K562 (cell line): ENCODE results near the gene C19orf12. TPM values are rescaled to one million over a fixed set of nuclear protein-coding genes. Genes with fewer than 3 reads are reported as not detected.
A peak's percentile ranks its signal among the peaks of the same experiment; 100 is the strongest.

Experiments used
- CHD1 ChIP-seq: fragments of 200-600 bp; sonication (generic); IDR thresholded peaks from one replicate; pipeline ENCODE4 v1.6.1; 2012; ENCODE audit warnings: mild to moderate bottlenecking, moderate library complexity, low read length, inconsistent platforms
- FOXK1 ChIP-seq: sonication (generic); formaldehyde crosslinking; IDR thresholded peaks from 2 replicates; pipeline ENCODE4 v1.8.0; 2022; ENCODE audit warnings: missing genetic modification reagents, mild to moderate bottlenecking, borderline replicate concordance
- GATA2 ChIP-seq: sonication (generic); formaldehyde crosslinking; IDR thresholded peaks from 2 replicates; pipeline ENCODE4 v1.4.0; 2020; ENCODE audit warnings: mild to moderate bottlenecking, missing genetic modification reagents
- KDM4B ChIP-seq, 2 experiments: fragments of 450-650 bp in 1 of 2; sonication (generic) in 1 of 2; IDR thresholded peaks; 2 replicates each; pipeline ENCODE4 v1.6.1; 2016 to 2017; ENCODE audit warnings: borderline replicate concordance in 2 of 2, antibody characterized with exemption in 1 of 2, low read depth in 1 of 2, mild to moderate bottlenecking in 1 of 2
- MEF2D ChIP-seq: conservative IDR thresholded peaks from 2 replicates; pipeline ENCODE4 v1.6.1; 2016; ENCODE audit warnings: low read depth, missing genetic modification characterization, missing compliant biosample characterization
- MYC ChIP-seq, 2 experiments: fragments of 250-450 bp in 1 of 2; sonication (Bioruptor Pico) in 1 of 2; IDR thresholded peaks; 2 replicates each; pipeline versions ENCODE4 v1.5.1 to v1.6.1; 2012 to 2021; ENCODE audit warnings: low read depth in 2 of 2, borderline replicate concordance in 1 of 2, improper control_type of control experiment in 1 of 2, low read length in 1 of 2, mild to moderate bottlenecking in 1 of 2, moderate library complexity in 1 of 2
- SMAD3 ChIP-seq: fragments of 450-650 bp; formaldehyde crosslinking; conservative IDR thresholded peaks from 2 replicates; pipeline ENCODE4 v1.4.0; 2020; ENCODE audit warnings: mild to moderate bottlenecking
- ZKSCAN3 ChIP-seq: fragments of 250-450 bp; sonication (Bioruptor Pico); IDR thresholded peaks from 2 replicates; pipeline ENCODE4 v1.4.0; 2020
- ZNF12 ChIP-seq: sonication (generic); formaldehyde crosslinking; IDR thresholded peaks from 2 replicates; pipeline ENCODE4 v1.4.0; 2020; ENCODE audit warnings: mild to moderate bottlenecking, missing genetic modification reagents
- polyA plus RNA-seq, 8 experiments: library from polyadenylated mRNA; depleted of rRNA in 4 of 8; stranded (reverse) in 5 of 8; unstranded in 3 of 8; fragments of >200 nt; fragmentation: Nextera tagmentation in 2 of 8; fragmentation: Illumina TruSeq in 1 of 8; extraction: Ambion mirVana in 2 of 8; extraction: Trizol in 1 of 8; gene quantifications; 2 replicates each; pipeline versions ENCODE4 v1.2.1 to v1.2.3, GENCODE V29; 2011 to 2014; ENCODE audit warnings: inconsistent platforms in 1 of 8, missing spikeins in 1 of 8
- total RNA-seq, 7 experiments: library from RNA; depleted of rRNA in 6 of 7; stranded (reverse); fragments of >200 nt in 6 of 7; fragmentation: Illumina TruSeq in 2 of 7; extraction: Trizol in 2 of 7; gene quantifications; 2 replicates each; pipeline versions ENCODE4 v1.2.1 to v1.2.3, GENCODE V29; 2011 to 2021; ENCODE audit warnings: low replicate concordance in 1 of 7
- TF ChIP-seq, protein P1 (sequence below), 3 experiments: fragments of 200-800 bp in 1 of 3; fragments of 250-450 bp in 1 of 3; fragments of 450-650 bp in 1 of 3; sonication (Bioruptor Pico) in 1 of 3; sonication (Bioruptor generic) in 1 of 3; formaldehyde crosslinking in 1 of 3; IDR thresholded peaks; 2 replicates each; pipeline versions ENCODE4 v1.6.1 to v1.8.0; 2016 to 2022; ENCODE audit warnings: mild to moderate bottlenecking in 2 of 3, missing genetic modification characterization in 2 of 3, missing compliant biosample characterization in 1 of 3, moderate library complexity in 1 of 3
- TF ChIP-seq, protein P2 (sequence below): fragments of 450-650 bp; IDR thresholded peaks from 2 replicates; pipeline ENCODE4 v1.6.1; 2016; ENCODE audit warnings: mild to moderate bottlenecking, moderate library complexity

The C19orf12 gene
- total and polyA plus RNA-seq, 9 of the 15 experiments (the other 6 are each of a cell fraction or from before 2014, with no cell fraction given): 1.9 to 14.5 (median 10.2) TPM

DNA sequence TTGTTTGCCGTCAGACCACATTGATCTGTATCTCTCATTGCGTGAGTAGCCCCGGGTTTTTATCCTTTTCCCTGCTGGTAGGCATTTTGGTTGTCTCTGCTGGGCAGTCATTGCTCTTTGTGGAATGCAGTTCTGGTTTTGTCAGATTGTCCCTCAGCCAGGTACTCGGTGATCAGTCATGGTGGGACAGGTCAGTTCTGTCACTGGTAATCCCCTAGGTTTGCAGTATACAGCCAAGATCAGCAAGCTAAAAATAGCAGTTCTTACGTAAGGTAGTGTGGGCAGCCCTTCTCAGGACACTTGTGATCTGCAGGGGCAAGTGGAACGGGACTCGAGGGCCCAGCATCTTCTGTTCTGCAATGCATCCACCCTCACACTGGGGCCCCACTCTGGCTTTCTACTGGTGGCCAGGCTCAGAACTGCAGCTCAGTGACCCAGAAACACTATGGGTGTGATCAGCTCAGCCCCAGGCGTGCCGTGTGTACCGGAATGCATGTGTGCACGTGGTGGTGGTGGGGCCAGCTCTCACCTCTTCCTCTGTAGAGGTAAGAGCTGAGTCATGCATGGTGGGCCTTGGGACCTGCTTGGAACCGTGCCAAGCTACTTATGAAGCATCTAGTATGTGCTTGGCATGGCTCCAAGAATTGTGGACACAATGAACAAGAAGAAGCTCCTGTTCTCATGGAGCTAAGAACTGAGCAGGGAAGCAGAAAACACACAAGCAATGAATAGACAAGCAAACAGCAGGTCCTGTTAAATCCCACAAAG lies 43.5 kb downstream of the C19orf12 start (continued):
- TF ChIP-seq, protein P1, sequence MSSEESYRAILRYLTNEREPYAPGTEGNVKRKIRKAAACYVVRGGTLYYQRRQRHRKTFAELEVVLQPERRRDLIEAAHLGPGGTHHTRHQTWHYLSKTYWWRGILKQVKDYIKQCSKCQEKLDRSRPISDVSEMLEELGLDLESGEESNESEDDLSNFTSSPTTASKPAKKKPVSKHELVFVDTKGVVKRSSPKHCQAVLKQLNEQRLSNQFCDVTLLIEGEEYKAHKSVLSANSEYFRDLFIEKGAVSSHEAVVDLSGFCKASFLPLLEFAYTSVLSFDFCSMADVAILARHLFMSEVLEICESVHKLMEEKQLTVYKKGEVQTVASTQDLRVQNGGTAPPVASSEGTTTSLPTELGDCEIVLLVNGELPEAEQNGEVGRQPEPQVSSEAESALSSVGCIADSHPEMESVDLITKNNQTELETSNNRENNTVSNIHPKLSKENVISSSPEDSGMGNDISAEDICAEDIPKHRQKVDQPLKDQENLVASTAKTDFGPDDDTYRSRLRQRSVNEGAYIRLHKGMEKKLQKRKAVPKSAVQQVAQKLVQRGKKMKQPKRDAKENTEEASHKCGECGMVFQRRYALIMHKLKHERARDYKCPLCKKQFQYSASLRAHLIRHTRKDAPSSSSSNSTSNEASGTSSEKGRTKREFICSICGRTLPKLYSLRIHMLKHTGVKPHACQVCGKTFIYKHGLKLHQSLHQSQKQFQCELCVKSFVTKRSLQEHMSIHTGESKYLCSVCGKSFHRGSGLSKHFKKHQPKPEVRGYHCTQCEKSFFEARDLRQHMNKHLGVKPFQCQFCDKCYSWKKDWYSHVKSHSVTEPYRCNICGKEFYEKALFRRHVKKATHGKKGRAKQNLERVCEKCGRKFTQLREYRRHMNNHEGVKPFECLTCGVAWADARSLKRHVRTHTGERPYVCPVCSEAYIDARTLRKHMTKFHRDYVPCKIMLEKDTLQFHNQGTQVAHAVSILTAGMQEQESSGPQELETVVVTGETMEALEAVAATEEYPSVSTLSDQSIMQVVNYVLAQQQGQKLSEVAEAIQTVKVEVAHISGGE (CRISPR knock-in tag; IDR thresholded peaks at IDR 0.05): no peak
- TF ChIP-seq MYC (IDR thresholded peaks at IDR 0.05; ENCODE audit: low read depth, low read length) (peak; percentile 66), MYC (CRISPR knock-in tag; IDR thresholded peaks at IDR 0.05; ENCODE audit: borderline replicate concordance, low read depth) (no peak), ZKSCAN3 (no peak), MEF2D (tag) (peak; percentile 32; the same call in 1 of the 2 replicates), KDM4B (IDR thresholded peaks at IDR 0.05; ENCODE audit: borderline replicate concordance in 2 of 2, low read depth in 1 of 2) (0 out of 4 replicates have a peak, but pooled peaks of 1 of the 2 experiments have one; percentile 45), CHD1 (no peak), FOXK1 (CRISPR knock-in tag) (no peak), GATA2 (CRISPR knock-in tag) (no peak), ZNF12 (no peak), SMAD3 (CRISPR knock-in tag) (no peak)
- TF ChIP-seq, protein P2, sequence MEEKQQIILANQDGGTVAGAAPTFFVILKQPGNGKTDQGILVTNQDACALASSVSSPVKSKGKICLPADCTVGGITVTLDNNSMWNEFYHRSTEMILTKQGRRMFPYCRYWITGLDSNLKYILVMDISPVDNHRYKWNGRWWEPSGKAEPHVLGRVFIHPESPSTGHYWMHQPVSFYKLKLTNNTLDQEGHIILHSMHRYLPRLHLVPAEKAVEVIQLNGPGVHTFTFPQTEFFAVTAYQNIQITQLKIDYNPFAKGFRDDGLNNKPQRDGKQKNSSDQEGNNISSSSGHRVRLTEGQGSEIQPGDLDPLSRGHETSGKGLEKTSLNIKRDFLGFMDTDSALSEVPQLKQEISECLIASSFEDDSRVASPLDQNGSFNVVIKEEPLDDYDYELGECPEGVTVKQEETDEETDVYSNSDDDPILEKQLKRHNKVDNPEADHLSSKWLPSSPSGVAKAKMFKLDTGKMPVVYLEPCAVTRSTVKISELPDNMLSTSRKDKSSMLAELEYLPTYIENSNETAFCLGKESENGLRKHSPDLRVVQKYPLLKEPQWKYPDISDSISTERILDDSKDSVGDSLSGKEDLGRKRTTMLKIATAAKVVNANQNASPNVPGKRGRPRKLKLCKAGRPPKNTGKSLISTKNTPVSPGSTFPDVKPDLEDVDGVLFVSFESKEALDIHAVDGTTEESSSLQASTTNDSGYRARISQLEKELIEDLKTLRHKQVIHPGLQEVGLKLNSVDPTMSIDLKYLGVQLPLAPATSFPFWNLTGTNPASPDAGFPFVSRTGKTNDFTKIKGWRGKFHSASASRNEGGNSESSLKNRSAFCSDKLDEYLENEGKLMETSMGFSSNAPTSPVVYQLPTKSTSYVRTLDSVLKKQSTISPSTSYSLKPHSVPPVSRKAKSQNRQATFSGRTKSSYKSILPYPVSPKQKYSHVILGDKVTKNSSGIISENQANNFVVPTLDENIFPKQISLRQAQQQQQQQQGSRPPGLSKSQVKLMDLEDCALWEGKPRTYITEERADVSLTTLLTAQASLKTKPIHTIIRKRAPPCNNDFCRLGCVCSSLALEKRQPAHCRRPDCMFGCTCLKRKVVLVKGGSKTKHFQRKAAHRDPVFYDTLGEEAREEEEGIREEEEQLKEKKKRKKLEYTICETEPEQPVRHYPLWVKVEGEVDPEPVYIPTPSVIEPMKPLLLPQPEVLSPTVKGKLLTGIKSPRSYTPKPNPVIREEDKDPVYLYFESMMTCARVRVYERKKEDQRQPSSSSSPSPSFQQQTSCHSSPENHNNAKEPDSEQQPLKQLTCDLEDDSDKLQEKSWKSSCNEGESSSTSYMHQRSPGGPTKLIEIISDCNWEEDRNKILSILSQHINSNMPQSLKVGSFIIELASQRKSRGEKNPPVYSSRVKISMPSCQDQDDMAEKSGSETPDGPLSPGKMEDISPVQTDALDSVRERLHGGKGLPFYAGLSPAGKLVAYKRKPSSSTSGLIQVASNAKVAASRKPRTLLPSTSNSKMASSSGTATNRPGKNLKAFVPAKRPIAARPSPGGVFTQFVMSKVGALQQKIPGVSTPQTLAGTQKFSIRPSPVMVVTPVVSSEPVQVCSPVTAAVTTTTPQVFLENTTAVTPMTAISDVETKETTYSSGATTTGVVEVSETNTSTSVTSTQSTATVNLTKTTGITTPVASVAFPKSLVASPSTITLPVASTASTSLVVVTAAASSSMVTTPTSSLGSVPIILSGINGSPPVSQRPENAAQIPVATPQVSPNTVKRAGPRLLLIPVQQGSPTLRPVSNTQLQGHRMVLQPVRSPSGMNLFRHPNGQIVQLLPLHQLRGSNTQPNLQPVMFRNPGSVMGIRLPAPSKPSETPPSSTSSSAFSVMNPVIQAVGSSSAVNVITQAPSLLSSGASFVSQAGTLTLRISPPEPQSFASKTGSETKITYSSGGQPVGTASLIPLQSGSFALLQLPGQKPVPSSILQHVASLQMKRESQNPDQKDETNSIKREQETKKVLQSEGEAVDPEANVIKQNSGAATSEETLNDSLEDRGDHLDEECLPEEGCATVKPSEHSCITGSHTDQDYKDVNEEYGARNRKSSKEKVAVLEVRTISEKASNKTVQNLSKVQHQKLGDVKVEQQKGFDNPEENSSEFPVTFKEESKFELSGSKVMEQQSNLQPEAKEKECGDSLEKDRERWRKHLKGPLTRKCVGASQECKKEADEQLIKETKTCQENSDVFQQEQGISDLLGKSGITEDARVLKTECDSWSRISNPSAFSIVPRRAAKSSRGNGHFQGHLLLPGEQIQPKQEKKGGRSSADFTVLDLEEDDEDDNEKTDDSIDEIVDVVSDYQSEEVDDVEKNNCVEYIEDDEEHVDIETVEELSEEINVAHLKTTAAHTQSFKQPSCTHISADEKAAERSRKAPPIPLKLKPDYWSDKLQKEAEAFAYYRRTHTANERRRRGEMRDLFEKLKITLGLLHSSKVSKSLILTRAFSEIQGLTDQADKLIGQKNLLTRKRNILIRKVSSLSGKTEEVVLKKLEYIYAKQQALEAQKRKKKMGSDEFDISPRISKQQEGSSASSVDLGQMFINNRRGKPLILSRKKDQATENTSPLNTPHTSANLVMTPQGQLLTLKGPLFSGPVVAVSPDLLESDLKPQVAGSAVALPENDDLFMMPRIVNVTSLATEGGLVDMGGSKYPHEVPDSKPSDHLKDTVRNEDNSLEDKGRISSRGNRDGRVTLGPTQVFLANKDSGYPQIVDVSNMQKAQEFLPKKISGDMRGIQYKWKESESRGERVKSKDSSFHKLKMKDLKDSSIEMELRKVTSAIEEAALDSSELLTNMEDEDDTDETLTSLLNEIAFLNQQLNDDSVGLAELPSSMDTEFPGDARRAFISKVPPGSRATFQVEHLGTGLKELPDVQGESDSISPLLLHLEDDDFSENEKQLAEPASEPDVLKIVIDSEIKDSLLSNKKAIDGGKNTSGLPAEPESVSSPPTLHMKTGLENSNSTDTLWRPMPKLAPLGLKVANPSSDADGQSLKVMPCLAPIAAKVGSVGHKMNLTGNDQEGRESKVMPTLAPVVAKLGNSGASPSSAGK: peak; percentile 83
